Karpas-422 (cell line): Measurements from ENCODE around the gene PNMA8C. TPM values are rescaled to one million over a fixed set of nuclear protein-coding genes. Genes with fewer than 3 reads are reported as not detected.

Source experiments
- DNase-seq: peaks from one replicate; pipeline ENCODE4 v3.0.0-alpha.2; 2015
- H2AFZ ChIP-seq: fragments of 200-600 bp; sonication (generic); 2 replicates; pipeline ENCODE4 v1.6.1; 2014; ENCODE audit warnings: antibody characterized with exemption, low read length, mixed read lengths
- H3K27ac ChIP-seq: fragments of 200-600 bp; sonication (generic); 2 replicates; pipeline ENCODE4 v1.5.1; 2014; ENCODE audit warnings: mild to moderate bottlenecking, low read length, moderate library complexity
- H3K27me3 ChIP-seq: fragments of 200-600 bp; sonication (generic); 2 replicates; pipeline ENCODE4 v1.6.1; 2014; ENCODE audit warnings: low read length, mixed read lengths
- H3K36me3 ChIP-seq: fragments of 200-600 bp; sonication (generic); 2 replicates; pipeline ENCODE4 v1.6.1; 2014; ENCODE audit warnings: low read length, mixed read lengths; ENCODE audit not compliant: insufficient read depth
- H3K4me1 ChIP-seq: fragments of 200-600 bp; sonication (generic); 2 replicates; pipeline ENCODE4 v1.6.1; 2014; ENCODE audit warnings: mild to moderate bottlenecking, low read length, mixed read lengths
- H3K4me2 ChIP-seq: fragments of 200-600 bp; sonication (generic); 2 replicates; pipeline ENCODE4 v1.6.1; 2014; ENCODE audit warnings: low read length, low read depth, mild to moderate bottlenecking; ENCODE audit not compliant: poor library complexity, severe bottlenecking
- H3K4me3 ChIP-seq: fragments of 200-600 bp; sonication (generic); 2 replicates; pipeline ENCODE4 v1.5.1; 2014; ENCODE audit warnings: mild to moderate bottlenecking, antibody characterized with exemption, low read length, mixed read lengths
- H3K79me2 ChIP-seq: fragments of 200-600 bp; sonication (generic); 2 replicates; pipeline ENCODE4 v1.6.1; 2014; ENCODE audit warnings: mild to moderate bottlenecking, low read length, mixed read lengths
- H3K9ac ChIP-seq: fragments of 200-600 bp; sonication (generic); 2 replicates; pipeline ENCODE4 v1.6.0; 2014; ENCODE audit warnings: low read length
- H3K9me2 ChIP-seq: fragments of 200-600 bp; sonication (generic), shearing (Covaris generic); replicated peaks from 2 replicates; pipeline ENCODE4 v1.6.0; 2014; ENCODE audit warnings: mild to moderate bottlenecking, low read length, moderate library complexity; ENCODE audit not compliant: insufficient read depth
- H3K9me3 ChIP-seq: fragments of 300-700, 200-600 bp; sonication (generic); 2 replicates; pipeline ENCODE4 v1.6.1; 2014; ENCODE audit warnings: low read length, mixed read lengths
- H4K20me1 ChIP-seq: fragments of 200-600 bp; sonication (generic); 2 replicates; pipeline ENCODE4 v1.6.1; 2014; ENCODE audit warnings: mild to moderate bottlenecking, antibody characterized with exemption, low read length, low read depth; ENCODE audit not compliant: insufficient read depth
- total RNA-seq: library from RNA; depleted of rRNA; stranded (reverse); fragments of >200 nt; shearing (Covaris generic); gene quantifications from 2 replicates; pipeline ENCODE4 v1.2.3, GENCODE V29; 2014; ENCODE audit warnings: low replicate concordance

PNMA8C gene
- total RNA-seq, 1 experiment from 2014 or later = not detected

GRCh38 chr19:46413262-46414031 lies 15.3 kb downstream of the PNMA8C start, which contains the start of gene CCDC8:
Gene CCDC8 (minus strand): TSS chr19:46413564. CDS start chr19:46412810, 754 bp downstream.
- Histone ChIP-seq H3K9ac (no peak within 1 kb of the TSS), H3K9me3 (no peaks in the 10 kb centered on the region), H3K4me1 (no peaks in the 10 kb centered on the region), H3K27me3 (no peaks in the 10 kb centered on the region), H3K36me3 (no peaks in the 10 kb centered on the region), H3K79me2 (no peaks in the 10 kb centered on the region), H3K9me2 (no peaks in the 10 kb centered on the region), H3K4me3 (no peak within 1 kb of the TSS), H4K20me1 (no peaks in the 10 kb centered on the region), H2AFZ (no peak within 1 kb of the TSS), H3K27ac (no peak within 1 kb of the TSS), H3K4me2 (no peak within 1 kb of the TSS)
- no peak for DNase-seq

GRCh38 chr19:46412650-46413261 lies 16.0 kb downstream of the PNMA8C start:
- no peak overlapping the region for H3K9ac ChIP-seq
- no peaks in the 10 kb centered on the region for H3K4me1 ChIP-seq
- no peaks in the 10 kb centered on the region for H3K9me3 ChIP-seq
- no peak overlapping the region for H3K4me3 ChIP-seq
- H3K9me2 ChIP-seq = no peaks in the 10 kb centered on the region
- no peak overlapping the region for H3K27ac ChIP-seq
- H3K4me2 ChIP-seq = no peak overlapping the region
- H2AFZ ChIP-seq = no peak overlapping the region
- no peaks in the 10 kb centered on the region for H3K36me3 ChIP-seq
- no peaks in the 10 kb centered on the region for H3K27me3 ChIP-seq
- no peaks in the 10 kb centered on the region for H3K79me2 ChIP-seq
- no peak for DNase-seq
- no peaks in the 10 kb centered on the region for H4K20me1 ChIP-seq

- no peaks in the 10 kb centered on the region for H3K4me1 ChIP-seq
- H3K4me3 ChIP-seq = no peak overlapping the region
- no peaks in the 10 kb centered on the region for H3K27me3 ChIP-seq
- no peak for DNase-seq
- no peak overlapping the region for H3K4me2 ChIP-seq
- H3K36me3 ChIP-seq = no peaks in the 10 kb centered on the region
- H4K20me1 ChIP-seq = no peaks in the 10 kb centered on the region
- H3K27ac ChIP-seq = no peak overlapping the region
- H3K79me2 ChIP-seq = no peaks in the 10 kb centered on the region
- no peaks in the 10 kb centered on the region for H3K9me2 ChIP-seq
- H3K9me3 ChIP-seq = no peaks in the 10 kb centered on the region
- H3K9ac ChIP-seq = no peak overlapping the region
- no peak overlapping the region for H2AFZ ChIP-seq
Observed at GRCh38 chr19:46411925-46412649, 16.6 kb downstream of the PNMA8C start.

GRCh38 chr19:46411088-46411924 lies 17.4 kb downstream of the PNMA8C start:
- DNase-seq = no peak
- H3K27me3 ChIP-seq = no peaks in the 10 kb centered on the region
- H3K27ac ChIP-seq = no peak overlapping the region

GRCh38 chr19:46410205-46411087 lies 18.3 kb downstream of the PNMA8C start:
- Histone ChIP-seq H4K20me1 (no peaks in the 10 kb centered on the region), H3K4me1 (no peaks in the 10 kb centered on the region), H3K27me3 (no peaks in the 10 kb centered on the region), H3K9me3 (no peaks in the 10 kb centered on the region), H3K27ac (no peak overlapping the region), H3K4me2 (no peak overlapping the region), H3K4me3 (no peak overlapping the region), H3K9me2 (no peaks in the 10 kb centered on the region), H2AFZ (no peak overlapping the region), H3K9ac (no peak overlapping the region), H3K36me3 (no peaks in the 10 kb centered on the region), H3K79me2 (no peaks in the 10 kb centered on the region)
- no peak for DNase-seq

More at GRCh38 chr19:46411088-46411924, 17.4 kb downstream of the PNMA8C start:
- H2AFZ ChIP-seq = no peak overlapping the region
- H3K4me3 ChIP-seq = no peak overlapping the region
- no peak overlapping the region for H3K9ac ChIP-seq
- H3K4me1 ChIP-seq = no peaks in the 10 kb centered on the region
- H3K79me2 ChIP-seq = no peaks in the 10 kb centered on the region
- H3K4me2 ChIP-seq = no peak overlapping the region
- no peaks in the 10 kb centered on the region for H3K9me3 ChIP-seq
- H4K20me1 ChIP-seq = no peaks in the 10 kb centered on the region
- no peaks in the 10 kb centered on the region for H3K36me3 ChIP-seq
- H3K9me2 ChIP-seq = no peaks in the 10 kb centered on the region

- Histone ChIP-seq H3K4me1 (no peaks in the 10 kb centered on the region), H4K20me1 (no peaks in the 10 kb centered on the region), H3K36me3 (no peaks in the 10 kb centered on the region), H2AFZ (no peak overlapping the region), H3K9me2 (no peaks in the 10 kb centered on the region), H3K27me3 (no peaks in the 10 kb centered on the region), H3K79me2 (no peaks in the 10 kb centered on the region), H3K4me2 (no peak overlapping the region), H3K9me3 (no peaks in the 10 kb centered on the region), H3K27ac (no peak overlapping the region), H3K4me3 (no peak overlapping the region), H3K9ac (no peak overlapping the region)
- DNase-seq = no peak
Observed at GRCh38 chr19:46409191-46409590, 19.5 kb downstream of the PNMA8C start.

GRCh38 chr19:46408664-46409039 lies 20.1 kb downstream of the PNMA8C start:
- H3K79me2 ChIP-seq = no peaks in the 10 kb centered on the region
- no peaks in the 10 kb centered on the region for H4K20me1 ChIP-seq
- H3K9me2 ChIP-seq = no peaks in the 10 kb centered on the region
- H3K9me3 ChIP-seq = no peaks in the 10 kb centered on the region
- H3K36me3 ChIP-seq = no peaks in the 10 kb centered on the region
- H2AFZ ChIP-seq = no peak overlapping the region
- H3K27me3 ChIP-seq = no peaks in the 10 kb centered on the region
- H3K4me3 ChIP-seq = no peak overlapping the region
- H3K4me1 ChIP-seq = no peaks in the 10 kb centered on the region
- H3K9ac ChIP-seq = no peak overlapping the region
- no peak overlapping the region for H3K4me2 ChIP-seq
- H3K27ac ChIP-seq = no peak overlapping the region
- DNase-seq = no peak
